HEK293T (cell line): ENCODE data around the gene NDRG4.

Experiments used
- BHLHE40 ChIP-seq: fragments of 450-650 bp; IDR thresholded peaks from 2 replicates; pipeline ENCODE4 v1.6.1; 2016; ENCODE audit warnings: mild to moderate bottlenecking, moderate library complexity, borderline replicate concordance
- FOXA1 ChIP-seq: fragments of 450-650 bp; IDR thresholded peaks from 2 replicates; pipeline ENCODE4 v1.6.1; 2016; ENCODE audit warnings: mild to moderate bottlenecking
- FOXK2 ChIP-seq: fragments of 450-650 bp; IDR thresholded peaks from 2 replicates; pipeline ENCODE4 v1.6.1; 2016; ENCODE audit warnings: mild to moderate bottlenecking
- FOXM1 ChIP-seq: fragments of 450-650 bp; IDR thresholded peaks from 2 replicates; pipeline ENCODE4 v1.6.1; 2017; ENCODE audit warnings: mild to moderate bottlenecking, borderline replicate concordance
- LEF1 ChIP-seq: fragments of 450-650 bp; IDR thresholded peaks from 2 replicates; pipeline ENCODE4 v1.6.1; 2017; ENCODE audit warnings: mild to moderate bottlenecking, borderline replicate concordance
- SP1 ChIP-seq: fragments of 450-650 bp; IDR thresholded peaks from 2 replicates; pipeline ENCODE4 v1.6.1; 2017

GRCh38 chr16:58518083-58518979, 18.4 kb downstream of the NDRG4 start:
- TF ChIP-seq FOXM1 = no peak
- no peak for TF ChIP-seq BHLHE40
- no peak for TF ChIP-seq LEF1
- no peak for TF ChIP-seq FOXA1
- TF ChIP-seq SP1 = no peak
- no peak for TF ChIP-seq FOXK2
